ENCODE measurements around the gene EDAR.

The EDAR gene

DNA sequence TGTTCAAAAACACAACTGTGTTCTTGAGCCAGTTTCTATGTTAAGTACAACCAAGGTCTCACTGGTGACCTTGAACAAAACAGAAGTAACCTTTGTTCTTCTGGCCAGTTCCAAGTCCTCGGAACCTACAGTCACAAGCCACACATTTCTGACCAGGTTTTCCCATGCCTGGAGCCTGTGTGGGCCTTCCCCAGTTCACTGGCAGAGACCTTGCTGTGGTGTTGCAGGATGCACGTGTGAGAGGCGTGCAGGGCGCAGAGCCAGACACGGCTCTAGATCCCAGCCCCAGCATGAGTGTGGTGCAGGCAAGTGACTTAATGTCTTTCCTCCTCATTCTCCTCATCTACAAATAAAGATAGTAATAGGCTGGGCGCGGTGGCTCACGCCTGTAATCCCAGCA, 25.5 kb upstream of the EDAR start:
- TF ChIP-seq POLR2AphosphoS5 (IDR thresholded peaks at IDR 0.05; ENCODE audit: low read depth) (no peak), GABPA (IDR thresholded peaks at IDR 0.05; ENCODE audit: low read depth) (no peak), SPI1 (IDR thresholded peaks at IDR 0.05; ENCODE audit: borderline replicate concordance, low read depth) (no peak)
- TF ChIP-seq, protein P1, sequence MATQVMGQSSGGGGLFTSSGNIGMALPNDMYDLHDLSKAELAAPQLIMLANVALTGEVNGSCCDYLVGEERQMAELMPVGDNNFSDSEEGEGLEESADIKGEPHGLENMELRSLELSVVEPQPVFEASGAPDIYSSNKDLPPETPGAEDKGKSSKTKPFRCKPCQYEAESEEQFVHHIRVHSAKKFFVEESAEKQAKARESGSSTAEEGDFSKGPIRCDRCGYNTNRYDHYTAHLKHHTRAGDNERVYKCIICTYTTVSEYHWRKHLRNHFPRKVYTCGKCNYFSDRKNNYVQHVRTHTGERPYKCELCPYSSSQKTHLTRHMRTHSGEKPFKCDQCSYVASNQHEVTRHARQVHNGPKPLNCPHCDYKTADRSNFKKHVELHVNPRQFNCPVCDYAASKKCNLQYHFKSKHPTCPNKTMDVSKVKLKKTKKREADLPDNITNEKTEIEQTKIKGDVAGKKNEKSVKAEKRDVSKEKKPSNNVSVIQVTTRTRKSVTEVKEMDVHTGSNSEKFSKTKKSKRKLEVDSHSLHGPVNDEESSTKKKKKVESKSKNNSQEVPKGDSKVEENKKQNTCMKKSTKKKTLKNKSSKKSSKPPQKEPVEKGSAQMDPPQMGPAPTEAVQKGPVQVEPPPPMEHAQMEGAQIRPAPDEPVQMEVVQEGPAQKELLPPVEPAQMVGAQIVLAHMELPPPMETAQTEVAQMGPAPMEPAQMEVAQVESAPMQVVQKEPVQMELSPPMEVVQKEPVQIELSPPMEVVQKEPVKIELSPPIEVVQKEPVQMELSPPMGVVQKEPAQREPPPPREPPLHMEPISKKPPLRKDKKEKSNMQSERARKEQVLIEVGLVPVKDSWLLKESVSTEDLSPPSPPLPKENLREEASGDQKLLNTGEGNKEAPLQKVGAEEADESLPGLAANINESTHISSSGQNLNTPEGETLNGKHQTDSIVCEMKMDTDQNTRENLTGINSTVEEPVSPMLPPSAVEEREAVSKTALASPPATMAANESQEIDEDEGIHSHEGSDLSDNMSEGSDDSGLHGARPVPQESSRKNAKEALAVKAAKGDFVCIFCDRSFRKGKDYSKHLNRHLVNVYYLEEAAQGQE (IDR thresholded peaks at IDR 0.05; ENCODE audit: insufficient replicate concordance, low read depth) = no peak
- TF ChIP-seq, protein P2, sequence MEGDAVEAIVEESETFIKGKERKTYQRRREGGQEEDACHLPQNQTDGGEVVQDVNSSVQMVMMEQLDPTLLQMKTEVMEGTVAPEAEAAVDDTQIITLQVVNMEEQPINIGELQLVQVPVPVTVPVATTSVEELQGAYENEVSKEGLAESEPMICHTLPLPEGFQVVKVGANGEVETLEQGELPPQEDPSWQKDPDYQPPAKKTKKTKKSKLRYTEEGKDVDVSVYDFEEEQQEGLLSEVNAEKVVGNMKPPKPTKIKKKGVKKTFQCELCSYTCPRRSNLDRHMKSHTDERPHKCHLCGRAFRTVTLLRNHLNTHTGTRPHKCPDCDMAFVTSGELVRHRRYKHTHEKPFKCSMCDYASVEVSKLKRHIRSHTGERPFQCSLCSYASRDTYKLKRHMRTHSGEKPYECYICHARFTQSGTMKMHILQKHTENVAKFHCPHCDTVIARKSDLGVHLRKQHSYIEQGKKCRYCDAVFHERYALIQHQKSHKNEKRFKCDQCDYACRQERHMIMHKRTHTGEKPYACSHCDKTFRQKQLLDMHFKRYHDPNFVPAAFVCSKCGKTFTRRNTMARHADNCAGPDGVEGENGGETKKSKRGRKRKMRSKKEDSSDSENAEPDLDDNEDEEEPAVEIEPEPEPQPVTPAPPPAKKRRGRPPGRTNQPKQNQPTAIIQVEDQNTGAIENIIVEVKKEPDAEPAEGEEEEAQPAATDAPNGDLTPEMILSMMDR (IDR thresholded peaks at IDR 0.05; ENCODE audit: insufficient read depth, low read length) = no peak
- Histone ChIP-seq H3K27ac (replicated peaks) (no peak overlapping the region), H3K27me3 (ENCODE audit: insufficient read depth, poor library complexity, severe bottlenecking) (no peaks in the 10 kb centered on the region), H3K4me3 (replicated peaks; ENCODE audit: insufficient read depth, low read length) (no peak overlapping the region)
- DNase-seq (ENCODE audit: low read depth in 1 of 2, low spot score in 1 of 2) = no peak

DNA sequence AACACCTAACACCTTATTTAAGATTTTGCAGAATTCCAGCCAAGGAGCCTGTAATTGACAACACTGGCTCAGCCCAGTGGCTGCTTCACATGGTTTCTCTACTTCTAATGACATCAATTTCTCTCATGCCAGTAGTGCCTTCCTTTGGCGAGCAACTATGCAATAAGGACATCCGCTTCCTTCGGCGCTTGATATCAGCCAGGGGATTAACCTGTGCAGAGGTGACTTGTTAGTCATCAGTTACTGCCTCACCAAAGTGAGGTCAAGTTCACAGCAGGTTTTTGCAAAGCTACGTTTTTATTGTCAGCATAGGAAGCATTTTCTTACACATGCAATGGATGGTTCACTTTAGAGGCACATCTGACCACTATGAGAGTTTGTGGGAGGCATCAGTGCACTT, 24.0 kb upstream of the EDAR start:
- no peak for TF ChIP-seq GABPA (IDR thresholded peaks at IDR 0.05; ENCODE audit: low read depth)
- TF ChIP-seq, protein P1 (IDR thresholded peaks at IDR 0.05; ENCODE audit: insufficient replicate concordance, low read depth) = no peak
- TF ChIP-seq, protein P2 (IDR thresholded peaks at IDR 0.05; ENCODE audit: insufficient read depth, low read length) = no peak
- TF ChIP-seq SPI1 (IDR thresholded peaks at IDR 0.05; ENCODE audit: borderline replicate concordance, low read depth) = no peak
- TF ChIP-seq POLR2AphosphoS5 (IDR thresholded peaks at IDR 0.05; ENCODE audit: low read depth) = no peak

DNA sequence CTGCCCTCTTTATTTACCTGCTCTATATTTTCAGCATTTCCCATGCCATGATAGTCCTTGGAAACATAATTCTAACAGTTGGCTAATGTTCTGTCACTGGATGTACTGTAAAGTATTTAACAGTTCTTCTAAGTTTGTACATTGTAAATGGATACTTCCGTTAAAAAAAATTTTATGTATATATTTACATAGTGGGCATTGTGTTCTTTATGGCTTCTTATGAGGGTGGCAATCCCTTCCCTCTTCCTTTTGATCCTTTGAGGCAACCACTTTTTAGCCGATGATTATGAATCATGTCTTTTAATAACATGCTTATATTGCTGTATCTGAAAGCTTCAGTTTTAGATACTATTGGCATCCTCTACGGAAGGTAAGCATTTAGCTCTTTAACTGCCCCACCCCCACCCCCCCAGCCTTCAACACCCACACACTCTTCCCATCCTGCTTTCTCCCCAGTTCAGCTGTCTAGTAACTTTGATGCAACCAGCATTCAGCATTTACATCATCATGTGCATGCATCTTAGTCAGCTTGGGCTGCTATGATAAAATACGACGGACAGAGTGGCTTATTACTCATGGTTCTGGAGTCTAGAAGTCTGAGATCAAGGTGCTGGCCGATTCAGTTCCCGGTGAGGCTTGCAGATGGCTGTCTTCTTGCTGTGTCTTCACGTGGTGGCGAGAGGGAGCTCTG, 21.0 kb upstream of the EDAR start:
- Histone ChIP-seq H3K27me3 (ENCODE audit: insufficient read depth, poor library complexity, severe bottlenecking) (no peaks in the 10 kb centered on the region), H3K27ac (replicated peaks) (no peak overlapping the region), H3K4me3 (replicated peaks; ENCODE audit: insufficient read depth, low read length) (no peak overlapping the region)
- TF ChIP-seq, protein P1 (IDR thresholded peaks at IDR 0.05; ENCODE audit: insufficient replicate concordance, low read depth) = no peak
- TF ChIP-seq POLR2AphosphoS5 (IDR thresholded peaks at IDR 0.05; ENCODE audit: low read depth) (no peak), GABPA (IDR thresholded peaks at IDR 0.05; ENCODE audit: low read depth) (no peak)
- TF ChIP-seq, protein P2 (IDR thresholded peaks at IDR 0.05; ENCODE audit: insufficient read depth, low read length) = no peak
- DNase-seq (ENCODE audit: low read depth in 1 of 2, low spot score in 1 of 2) = no peak

More for the DNA sequence above, 24.0 kb upstream of the EDAR start:
- no peak overlapping the region for H3K4me3 ChIP-seq (replicated peaks; ENCODE audit: insufficient read depth, low read length)
- no peak for DNase-seq (ENCODE audit: low read depth in 1 of 2, low spot score in 1 of 2)
- no peak overlapping the region for H3K27ac ChIP-seq (replicated peaks)
- no peaks in the 10 kb centered on the region for H3K27me3 ChIP-seq (ENCODE audit: insufficient read depth, poor library complexity, severe bottlenecking)
